Mammary epithelial cell (primary cell): ENCODE measurements around the gene BBOF1.

Source experiments
- CTCF ChIP-seq, 2 donors: IDR thresholded peaks in 1 of 2; conservative IDR thresholded peaks in 1 of 2; 2 replicates each; pipeline ENCODE4 v1.5.1; 2011 to 2012; ENCODE audit warnings: inconsistent platforms in 2 of 2, low read length in 2 of 2, mild to moderate bottlenecking in 2 of 2, control low read depth in 1 of 2, low read depth in 1 of 2; ENCODE audit not compliant: insufficient read depth in 1 of 2; ENCODE audit errors: extremely low read depth in 1 of 2
- EZH2 ChIP-seq: IDR thresholded peaks from 2 replicates; pipeline ENCODE4 v1.6.1; 2012; ENCODE audit warnings: low read length, inconsistent platforms, borderline replicate concordance

- no peak for TF ChIP-seq EZH2
- no peak for TF ChIP-seq CTCF (conservative IDR thresholded peaks at IDR 0.05 in 1 of 2, IDR thresholded peaks at IDR 0.05 in 1 of 2; ENCODE audit: extremely low read depth in 1 of 2, insufficient read depth in 1 of 2, low read depth in 1 of 2, low read length in 2 of 2)
Measured at GRCh38 chr14:74015963-74016362, 3.2 kb upstream of the BBOF1 start.
